Stimulated activated CD8-positive, alpha-beta memory T cell treated with anti-CD3 and anti-CD28 coated beads, Interleukin-15, amount 100 ng/mL, for 24 hours (primary cell): ENCODE data around the gene AARS2.

Experiments
- DNase-seq: peaks from one replicate; pipeline ENCODE4 v3.0.0-alpha.2; 2020; ENCODE audit warnings: low read depth

Gene AARS2

GRCh38 chr6:44275749-44276648 is 37.1 kb downstream of the AARS2 start:
- no peak for DNase-seq

GRCh38 chr6:44275271-44275748 is 37.8 kb downstream of the AARS2 start:
- DNase-seq = no peak

- no peak for DNase-seq
Measured at GRCh38 chr6:44273617-44274016, 39.5 kb downstream of the AARS2 start.

GRCh38 chr6:44272999-44273566 is 40.1 kb downstream of the AARS2 start:
- no peak for DNase-seq

GRCh38 chr6:44272529-44272928 is 40.6 kb downstream of the AARS2 start:
- DNase-seq = no peak

- no peak for DNase-seq
Measured at GRCh38 chr6:44271914-44272313, 41.2 kb downstream of the AARS2 start.

- no peak for DNase-seq
Measured at GRCh38 chr6:44271406-44271723, 41.8 kb downstream of the AARS2 start.

- DNase-seq = no peak
Measured at GRCh38 chr6:44270526-44271405, 42.4 kb downstream of the AARS2 start.

- no peak for DNase-seq
Measured at GRCh38 chr6:44269921-44270525, 43.1 kb downstream of the AARS2 start, which contains the start of gene TMEM151B. TSS of gene TMEM151B (plus strand) at chr6:44270450. CDS start at chr6:44270743, 293 bp downstream.

GRCh38 chr6:44269178-44269920 is 43.8 kb downstream of the AARS2 start:
- DNase-seq = no peak

GRCh38 chr6:44268095-44268628 is 45.0 kb downstream of the AARS2 start:
- DNase-seq = no peak

- no peak for DNase-seq
Measured at GRCh38 chr6:44267252-44267651, 45.9 kb downstream of the AARS2 start.

- no peak for DNase-seq
Measured at GRCh38 chr6:44266347-44266746, 46.8 kb downstream of the AARS2 start.

- DNase-seq = no peak
Measured at GRCh38 chr6:44265722-44266233, 47.4 kb downstream of the AARS2 start.

- DNase-seq = peak; percentile 97
Measured at GRCh38 chr6:44265007-44265721, 48.0 kb downstream of the AARS2 start, which contains the start of gene NFKBIE. TSS of gene NFKBIE (minus strand) at chr6:44265551. CDS start at chr6:44265346, 205 bp downstream.

GRCh38 chr6:44264154-44265006 is 48.8 kb downstream of the AARS2 start:
- DNase-seq = no peak

- no peak for DNase-seq
Measured at GRCh38 chr6:44263354-44264100, 49.6 kb downstream of the AARS2 start.
